G401.6 (cell line): Measurements from ENCODE around the gene STX5.
"Not testable (repeated sequence)": the region's sequence is repeated elsewhere in the genome, so short reads cannot be mapped to it uniquely, and the experiment has no call there.

Source experiments
- FAIRE-seq: peaks from 2 replicates; lab custom pipeline; 2012; peaks lifted over from hg19 to GRCh38; lab: Jason Lieb, UNC

The STX5 gene

GRCh38 chr11:62830904-62831519 is 839 bp downstream of the STX5 start:
- FAIRE-seq: no peak

GRCh38 chr11:62828130-62828529 is 3.7 kb downstream of the STX5 start:
- FAIRE-seq: not testable (repeated sequence)

- no peak for FAIRE-seq
Measured at GRCh38 chr11:62823677-62824076, 8.2 kb downstream of the STX5 start.

GRCh38 chr11:62817129-62817528 is 14.7 kb downstream of the STX5 start:
- no peak for FAIRE-seq

- no peak for FAIRE-seq
Measured at GRCh38 chr11:62816557-62816956, 15.3 kb downstream of the STX5 start.

GRCh38 chr11:62811659-62812058 is 20.2 kb downstream of the STX5 start:
- no peak for FAIRE-seq

GRCh38 chr11:62810748-62811147 is 21.1 kb downstream of the STX5 start:
- no peak for FAIRE-seq

GRCh38 chr11:62806611-62807121 is 25.2 kb downstream of the STX5 start:
- no peak for FAIRE-seq

GRCh38 chr11:62805961-62806441 is 25.9 kb downstream of the STX5 start:
- FAIRE-seq: no peak

GRCh38 chr11:62805076-62805892 is 26.6 kb downstream of the STX5 start, which contains the start of gene NXF1:
NXF1 (minus strand) TSS chr11:62805440; CDS start chr11:62805356, 84 bp downstream.
- FAIRE-seq: peak; percentile 84

GRCh38 chr11:62804310-62805075 is 27.4 kb downstream of the STX5 start:
- no peak for FAIRE-seq

GRCh38 chr11:62801071-62801470 is 30.8 kb downstream of the STX5 start:
- FAIRE-seq: no peak

GRCh38 chr11:62799486-62799885 is 32.4 kb downstream of the STX5 start:
- FAIRE-seq: no peak

GRCh38 chr11:62796281-62796680 is 35.6 kb downstream of the STX5 start:
- no peak for FAIRE-seq

- no peak for FAIRE-seq
Measured at GRCh38 chr11:62794201-62794775, 37.6 kb downstream of the STX5 start.

GRCh38 chr11:62792202-62792575 is 39.7 kb downstream of the STX5 start:
- FAIRE-seq: no peak

GRCh38 chr11:62791501-62792201 is 40.2 kb downstream of the STX5 start, which contains the start of gene TMEM223:
TMEM223 (minus strand) TSS chr11:62792006; CDS start chr11:62791994, 12 bp downstream.
- peak; percentile 28 for FAIRE-seq

- no peak for FAIRE-seq
Measured at GRCh38 chr11:62789576-62789975, 42.3 kb downstream of the STX5 start.

GRCh38 chr11:62788991-62789390 is 42.9 kb downstream of the STX5 start:
- no peak for FAIRE-seq

- peak; percentile 63 for FAIRE-seq
Measured at GRCh38 chr11:62787005-62787759, 44.7 kb downstream of the STX5 start, which contains the start of gene TMEM179B. TMEM179B (plus strand) TSS chr11:62787402; CDS start chr11:62787432, 30 bp downstream.
